SK-N-SH (cell line): ENCODE data around the gene ZNF627. TPM values are rescaled to one million over a fixed set of nuclear protein-coding genes. Genes with fewer than 3 reads are reported as not detected.

ENCODE experiments used
- CTCF ChIA-PET: fragments of 300-600, 350-600 bp; formaldehyde crosslinking; extraction: SDS; loops from one replicate; lab custom pipeline; 2021; lab: Yijun Ruan, JAX
- POLR2A ChIA-PET: fragments of 350-600 bp; sonication (Branson Sonifier 250); formaldehyde crosslinking; extraction: SDS; loops from one replicate; lab custom pipeline; 2020; ENCODE audit warnings: antibody characterized with exemption, inconsistent platforms; lab: Yijun Ruan, JAX
- DNase-seq: peaks from one replicate; pipeline ENCODE4 v3.0.0; 2012
- H2AFZ ChIP-seq: fragments of 200-600 bp; sonication (generic); 2 replicates; pipeline ENCODE4 v1.8.1; 2016; ENCODE audit warnings: antibody characterized with exemption, mild to moderate bottlenecking, low read depth
- H3F3A ChIP-seq: fragments of 200-600 bp; sonication (generic); replicated peaks from 2 replicates; pipeline ENCODE3; 2016; ENCODE audit warnings: antibody characterized with exemption, mild to moderate bottlenecking; ENCODE audit not compliant: insufficient read depth
- H3K27ac ChIP-seq, 2 experiments: fragments of 200-500 bp in 1 of 2; fragments of 200-600 bp in 1 of 2; sonication (Bioruptor generic) in 1 of 2; sonication (generic), shearing (Covaris generic) in 1 of 2; 2 replicates each; pipeline versions ENCODE4 v1.5.1 to v1.6.1; 2014 to 2016; ENCODE audit warnings: low read depth in 2 of 2, inconsistent platforms in 1 of 2, low read length in 1 of 2, mild to moderate bottlenecking in 1 of 2, mixed read lengths in 1 of 2
- H3K27me3 ChIP-seq: fragments of 200-600 bp; sonication (generic), shearing (Covaris generic); 2 replicates; pipeline ENCODE4 v1.6.1; 2016; ENCODE audit warnings: mixed run types; ENCODE audit not compliant: insufficient read depth
- H3K36me3 ChIP-seq, 2 experiments: fragments of 200-500 bp in 1 of 2; fragments of 200-600 bp in 1 of 2; sonication (Bioruptor generic) in 1 of 2; sonication (generic) in 1 of 2; replicated peaks in 1 of 2; 2 replicates each; pipeline versions ENCODE3 to v1.5.1; 2014 to 2016; ENCODE audit warnings: low read length in 1 of 2, mild to moderate bottlenecking in 1 of 2; ENCODE audit not compliant: insufficient read depth in 2 of 2, control insufficient read depth in 1 of 2
- H3K4me1 ChIP-seq, 2 experiments: fragments of 200-500 bp in 1 of 2; fragments of 200-600 bp in 1 of 2; sonication (Bioruptor generic) in 1 of 2; sonication (generic), shearing (Covaris generic) in 1 of 2; 2 replicates each; pipeline versions ENCODE4 v1.5.1 to v1.6.1; 2014 to 2016; ENCODE audit warnings: low read depth in 1 of 2, low read length in 1 of 2, mixed run types in 1 of 2; ENCODE audit not compliant: insufficient read depth in 2 of 2, control insufficient read depth in 1 of 2
- H3K4me2 ChIP-seq: fragments of 200-600 bp; sonication (generic), shearing (Covaris generic); 2 replicates; pipeline ENCODE4 v1.6.1; 2017; ENCODE audit warnings: mixed run types
- H3K4me3 ChIP-seq, 2 experiments: fragments of 200-500 bp in 1 of 2; fragments of 200-600 bp in 1 of 2; sonication (Bioruptor generic) in 1 of 2; sonication (generic), shearing (Covaris generic) in 1 of 2; 2 replicates each; pipeline versions ENCODE4 v1.5.1 to v1.8.1; 2014 to 2016; ENCODE audit warnings: low read depth in 2 of 2, inconsistent platforms in 1 of 2, low read length in 1 of 2, mild to moderate bottlenecking in 1 of 2, mixed read lengths in 1 of 2, moderate library complexity in 1 of 2
- H3K79me2 ChIP-seq: fragments of 200-600 bp; sonication (generic); 2 replicates; pipeline ENCODE4 v1.8.1; 2017; ENCODE audit warnings: mild to moderate bottlenecking; ENCODE audit not compliant: insufficient read depth
- H3K9ac ChIP-seq: fragments of 200-600 bp; sonication (generic); 2 replicates; pipeline ENCODE4 v1.6.1; 2017; ENCODE audit warnings: mixed run types
- H3K9me2 ChIP-seq: fragments of 200-600 bp; sonication (generic); 2 replicates; pipeline ENCODE4 v1.6.1; 2017; ENCODE audit warnings: mixed run types
- H3K9me3 ChIP-seq: fragments of 200-600 bp; sonication (generic); 2 replicates; pipeline ENCODE4 v1.6.1; 2017; ENCODE audit warnings: mixed run types, mild to moderate bottlenecking, moderate library complexity
- H4K20me1 ChIP-seq: fragments of 200-600 bp; sonication (generic); 2 replicates; pipeline ENCODE4 v1.6.1; 2017; ENCODE audit warnings: mild to moderate bottlenecking, mixed run types; ENCODE audit not compliant: insufficient read depth
- EZH2phosphoT487 ChIP-seq: fragments of 200-600 bp; sonication (generic); IDR thresholded peaks from 2 replicates; pipeline ENCODE4 v1.6.1; 2017; ENCODE audit warnings: low read depth, mixed run types, mild to moderate bottlenecking, antibody characterized with exemption, moderate library complexity, borderline replicate concordance
- FOSL2 ChIP-seq: IDR thresholded peaks from 2 replicates; pipeline ENCODE4 v1.4.0; 2012; ENCODE audit warnings: low read depth, mild to moderate bottlenecking, moderate library complexity, borderline replicate concordance
- GABPA ChIP-seq: IDR thresholded peaks from 2 replicates; pipeline ENCODE4 v1.4.0; 2012; ENCODE audit warnings: low read depth, mild to moderate bottlenecking
- GATA2 ChIP-seq: sonication (generic); formaldehyde crosslinking; IDR thresholded peaks from 2 replicates; pipeline ENCODE4 v1.5.0; 2020; ENCODE audit warnings: mild to moderate bottlenecking, missing genetic modification reagents
- MXI1 ChIP-seq: IDR thresholded peaks from 2 replicates; pipeline ENCODE4 v1.6.1; 2012; ENCODE audit warnings: mild to moderate bottlenecking, low read depth, low read length, improper control_type of control experiment
- NFIC ChIP-seq: IDR thresholded peaks from 2 replicates; pipeline ENCODE4 v1.4.0; 2012; ENCODE audit warnings: borderline replicate concordance
- POLR2AphosphoS5 ChIP-seq: IDR thresholded peaks from 2 replicates; pipeline ENCODE4 v1.6.1; 2012; ENCODE audit warnings: low read depth, low read length
- RAD21 ChIP-seq: IDR thresholded peaks from 2 replicates; pipeline ENCODE4 v1.6.1; 2012; ENCODE audit warnings: mild to moderate bottlenecking, low read length
- SIN3A ChIP-seq: IDR thresholded peaks from 2 replicates; pipeline ENCODE4 v1.6.1; 2012; ENCODE audit warnings: low read depth, mild to moderate bottlenecking, low read length, moderate library complexity, borderline replicate concordance
- SMC3 ChIP-seq: IDR thresholded peaks from 2 replicates; pipeline ENCODE4 v1.6.1; 2012; ENCODE audit warnings: low read depth, low read length, improper control_type of control experiment
- TAF1 ChIP-seq: IDR thresholded peaks from 2 replicates; pipeline ENCODE4 v1.6.1; 2012; ENCODE audit warnings: low read depth, mild to moderate bottlenecking, low read length, moderate library complexity, borderline replicate concordance
- TEAD4 ChIP-seq: IDR thresholded peaks from 2 replicates; pipeline ENCODE4 v1.4.0; 2012; ENCODE audit warnings: mild to moderate bottlenecking, borderline replicate concordance; ENCODE audit not compliant: insufficient read depth
- USF2 ChIP-seq: fragments of 150-350 bp; IDR thresholded peaks from 2 replicates; pipeline ENCODE4 v1.6.1; 2017; ENCODE audit warnings: antibody characterized with exemption, low read length, low read depth, borderline replicate concordance
- YY1 ChIP-seq: IDR thresholded peaks from 2 replicates; pipeline ENCODE4 v1.4.0; 2012; ENCODE audit warnings: low read depth, mild to moderate bottlenecking
- WGBS: methylation state at CpG from one replicate; pipeline ENCODE4 v1.1.6; 2017; ENCODE audit warnings: low lambda C conversion rate; 5-methylcytosine and 5-hydroxymethylcytosine counted together
- polyA plus RNA-seq, 3 experiments: library from polyadenylated mRNA; depleted of rRNA; stranded (reverse); fragments of >200 nt; gene quantifications; 2 replicates each; pipeline ENCODE4 v1.2.3, GENCODE V29; 2012
- TF ChIP-seq, protein P1 (sequence below): IDR thresholded peaks from 2 replicates; pipeline ENCODE4 v1.4.0; 2012; ENCODE audit warnings: low read depth, borderline replicate concordance
- TF ChIP-seq, protein P2 (sequence below): IDR thresholded peaks from 2 replicates; pipeline ENCODE4; 2012

ZNF627 gene
- polyA plus RNA-seq, 1 of the 3 experiments (the other 2 are of a cell fraction) = 5.8 TPM

- POLR2A ChIA-PET = interaction anchor here (0.7 to 2.2 kb wide), 6 partner anchors 38 to 437 kb away, joined by 3 to 9 read pairs (median 4); partner anchors contain the start of genes ECSIT, ZNF433 and ZNF491
- H2AFZ ChIP-seq = peak overlapping the region; percentile 57; the same call in 1 of the 2 replicates
- H3K9me2 ChIP-seq = no peaks in the 10 kb centered on the region
- CTCF ChIA-PET = interaction anchor here (0.8 kb wide), 1 partner anchor 70 kb away, joined by 3 read pairs; no protein-coding TSS in a partner anchor
- H3K4me2 ChIP-seq = peak overlapping the region; percentile 90
- peak overlapping the region; percentile 85 to 91 for H3K27ac ChIP-seq
- H4K20me1 ChIP-seq = peaks cover 37% of the 10 kb centered on the region
- no peaks in the 10 kb centered on the region for H3F3A ChIP-seq
- no peaks in the 10 kb centered on the region for H3K27me3 ChIP-seq
- peaks cover 0 to 34% of the 10 kb centered on the region in 2 experiments for H3K36me3 ChIP-seq
- TF ChIP-seq TEAD4 (no peak), GATA2 (CRISPR knock-in tag) (no peak), YY1 (no peak), USF2 (no peak), FOSL2 (no peak), EZH2phosphoT487 (no peak), SIN3A (no peak), POLR2AphosphoS5 (no peak), MXI1 (no peak), GABPA (no peak), NFIC (no peak), TAF1 (no peak), RAD21 (no peak), SMC3 (no peak)
- TF ChIP-seq, protein P1, sequence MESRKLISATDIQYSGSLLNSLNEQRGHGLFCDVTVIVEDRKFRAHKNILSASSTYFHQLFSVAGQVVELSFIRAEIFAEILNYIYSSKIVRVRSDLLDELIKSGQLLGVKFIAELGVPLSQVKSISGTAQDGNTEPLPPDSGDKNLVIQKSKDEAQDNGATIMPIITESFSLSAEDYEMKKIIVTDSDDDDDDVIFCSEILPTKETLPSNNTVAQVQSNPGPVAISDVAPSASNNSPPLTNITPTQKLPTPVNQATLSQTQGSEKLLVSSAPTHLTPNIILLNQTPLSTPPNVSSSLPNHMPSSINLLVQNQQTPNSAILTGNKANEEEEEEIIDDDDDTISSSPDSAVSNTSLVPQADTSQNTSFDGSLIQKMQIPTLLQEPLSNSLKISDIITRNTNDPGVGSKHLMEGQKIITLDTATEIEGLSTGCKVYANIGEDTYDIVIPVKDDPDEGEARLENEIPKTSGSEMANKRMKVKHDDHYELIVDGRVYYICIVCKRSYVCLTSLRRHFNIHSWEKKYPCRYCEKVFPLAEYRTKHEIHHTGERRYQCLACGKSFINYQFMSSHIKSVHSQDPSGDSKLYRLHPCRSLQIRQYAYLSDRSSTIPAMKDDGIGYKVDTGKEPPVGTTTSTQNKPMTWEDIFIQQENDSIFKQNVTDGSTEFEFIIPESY = no peak
- TF ChIP-seq, protein P2, sequence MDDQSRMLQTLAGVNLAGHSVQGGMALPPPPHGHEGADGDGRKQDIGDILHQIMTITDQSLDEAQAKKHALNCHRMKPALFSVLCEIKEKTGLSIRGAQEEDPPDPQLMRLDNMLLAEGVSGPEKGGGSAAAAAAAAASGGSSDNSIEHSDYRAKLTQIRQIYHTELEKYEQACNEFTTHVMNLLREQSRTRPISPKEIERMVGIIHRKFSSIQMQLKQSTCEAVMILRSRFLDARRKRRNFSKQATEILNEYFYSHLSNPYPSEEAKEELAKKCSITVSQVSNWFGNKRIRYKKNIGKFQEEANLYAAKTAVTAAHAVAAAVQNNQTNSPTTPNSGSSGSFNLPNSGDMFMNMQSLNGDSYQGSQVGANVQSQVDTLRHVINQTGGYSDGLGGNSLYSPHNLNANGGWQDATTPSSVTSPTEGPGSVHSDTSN = no peak
- H3K9me3 ChIP-seq = no peaks in the 10 kb centered on the region
- peak overlapping the region; percentile 99 for H3K9ac ChIP-seq
- H3K4me1 ChIP-seq = peaks cover 0 to 5% of the 10 kb centered on the region in 2 experiments; a peak in 2 of 4 replicates
- DNase-seq = no peak
- peak overlapping the region; percentile 70 to 96 for H3K4me3 ChIP-seq
- H3K79me2 ChIP-seq = peaks cover 59% of the 10 kb centered on the region
- WGBS = 36% methylated on average over 10 of the region's 10 CpGs
Measured at GRCh38 chr19:11598103-11598483, 810 bp downstream of the ZNF627 start.
